ENCODE data around the gene GRAP2.

GRAP2 gene

GRCh38 chr22:39925273-39925672 lies 24.4 kb downstream of the GRAP2 start:
- DNase-seq (ENCODE audit: low read depth) = no peak

GRCh38 chr22:39925909-39926679 lies 25.2 kb downstream of the GRAP2 start:
- DNase-seq (ENCODE audit: low read depth) = no peak

GRCh38 chr22:39926753-39927152 lies 25.9 kb downstream of the GRAP2 start:
- DNase-seq (ENCODE audit: low read depth) = no peak

- no peak for DNase-seq (ENCODE audit: low read depth)
Measured at GRCh38 chr22:39927544-39927943, 26.7 kb downstream of the GRAP2 start.

GRCh38 chr22:39928536-39929520 lies 27.9 kb downstream of the GRAP2 start:
- no peak for DNase-seq (ENCODE audit: low read depth)

GRCh38 chr22:39931251-39931650 lies 30.4 kb downstream of the GRAP2 start:
- DNase-seq (ENCODE audit: low read depth) = no peak

GRCh38 chr22:39932166-39932565 lies 31.3 kb downstream of the GRAP2 start:
- no peak for DNase-seq (ENCODE audit: low read depth)

- DNase-seq (ENCODE audit: low read depth) = no peak
Measured at GRCh38 chr22:39932918-39933649, 32.2 kb downstream of the GRAP2 start.

- DNase-seq (ENCODE audit: low read depth) = no peak
Measured at GRCh38 chr22:39933741-39934140, 32.9 kb downstream of the GRAP2 start.

- no peak for DNase-seq (ENCODE audit: low read depth)
Measured at GRCh38 chr22:39935116-39935515, 34.2 kb downstream of the GRAP2 start.

GRCh38 chr22:39935612-39936011 lies 34.7 kb downstream of the GRAP2 start:
- DNase-seq (ENCODE audit: low read depth) = no peak

GRCh38 chr22:39936523-39937145 lies 35.8 kb downstream of the GRAP2 start:
- DNase-seq (ENCODE audit: low read depth) = no peak

- DNase-seq (ENCODE audit: low read depth) = no peak
Measured at GRCh38 chr22:39937906-39938305, 37.0 kb downstream of the GRAP2 start.

- no peak for DNase-seq (ENCODE audit: low read depth)
Measured at GRCh38 chr22:39938509-39939111, 37.7 kb downstream of the GRAP2 start.

- DNase-seq (ENCODE audit: low read depth) = no peak
Measured at GRCh38 chr22:39939830-39940229, 38.9 kb downstream of the GRAP2 start.

- DNase-seq (ENCODE audit: low read depth) = no peak
Measured at GRCh38 chr22:39940757-39941305, 39.9 kb downstream of the GRAP2 start.

- no peak for DNase-seq (ENCODE audit: low read depth)
Measured at GRCh38 chr22:39941601-39942000, 40.7 kb downstream of the GRAP2 start.

- no peak for DNase-seq (ENCODE audit: low read depth)
Measured at GRCh38 chr22:39942439-39943230, 41.8 kb downstream of the GRAP2 start.

- no peak for DNase-seq (ENCODE audit: low read depth)
Measured at GRCh38 chr22:39943337-39943736, 42.5 kb downstream of the GRAP2 start.

Measured in stromal cell of bone marrow (primary cell).